ENCODE results near the gene SLC7A8.

SLC7A8 gene

GRCh38 chr14:23097786-23098185, 85.7 kb downstream of the SLC7A8 start:
- Histone ChIP-seq H3K4me3 (ENCODE audit: low read depth in 1 of 2, low read length in 2 of 2) (no peak overlapping the region), H3K9ac (ENCODE audit: low read depth, low read length) (no peak overlapping the region), H4K20me1 (ENCODE audit: insufficient read depth, low read length) (peaks cover 24% of the 10 kb centered on the region), H3K36me3 (ENCODE audit: insufficient read depth, low read length) (peaks cover 22% of the 10 kb centered on the region), H3K4me2 (ENCODE audit: insufficient read depth, low read length) (peak overlapping the region; percentile 62; the same call in 1 of the 2 replicates), H3K4me1 (ENCODE audit: insufficient read depth, low read length) (peaks cover 32% of the 10 kb centered on the region), H2AFZ (ENCODE audit: low read depth, low read length) (no peak overlapping the region), H3K79me2 (ENCODE audit: insufficient read depth, low read length) (peaks cover 52% of the 10 kb centered on the region), H3K9me3 (ENCODE audit: insufficient read depth, low read length, severe bottlenecking) (no peaks in the 10 kb centered on the region), H3K27me3 (ENCODE audit: insufficient read depth, low read length, poor library complexity) (no peaks in the 10 kb centered on the region), H3K27ac (ENCODE audit: low read length) (no peak overlapping the region)
- TF ChIP-seq CTCF (IDR thresholded peaks at IDR 0.05; ENCODE audit: borderline replicate concordance, extremely low read depth, low read length, poor library complexity, severe bottlenecking) (no peak), EZH2 (IDR thresholded peaks at IDR 0.05; ENCODE audit: borderline replicate concordance, low read depth, low read length, severe bottlenecking) (no peak)
- ATAC-seq (ENCODE audit: insufficient read depth, low read depth) (no peak), DNase-seq (no peak)

GRCh38 chr14:23095196-23096108, 88.0 kb downstream of the SLC7A8 start, which contains the start of gene C14orf119:
Gene C14orf119 (plus strand): TSS chr14:23095505. CDS start chr14:23097659, 2,154 bp downstream.
- peaks cover 32% of the 10 kb centered on the region for H3K4me1 ChIP-seq (ENCODE audit: insufficient read depth, low read length)
- peak; percentile 90 for ATAC-seq (ENCODE audit: insufficient read depth, low read depth)
- peak within 1 kb of the TSS; percentile 93 for H3K27ac ChIP-seq (ENCODE audit: low read length)
- peak; percentile 100 for DNase-seq
- no peaks in the 10 kb centered on the region for H3K27me3 ChIP-seq (ENCODE audit: insufficient read depth, low read length, poor library complexity)
- no peaks in the 10 kb centered on the region for H3K9me3 ChIP-seq (ENCODE audit: insufficient read depth, low read length, severe bottlenecking)
- peak within 1 kb of the TSS; percentile 92 for H2AFZ ChIP-seq (ENCODE audit: low read depth, low read length)
- H4K20me1 ChIP-seq (ENCODE audit: insufficient read depth, low read length): peaks cover 31% of the 10 kb centered on the region
- H3K4me3 ChIP-seq (ENCODE audit: low read depth in 1 of 2, low read length in 2 of 2): peak within 1 kb of the TSS; percentile 82 to 88
- H3K36me3 ChIP-seq (ENCODE audit: insufficient read depth, low read length): peaks cover 45% of the 10 kb centered on the region
- peaks cover 74% of the 10 kb centered on the region for H3K79me2 ChIP-seq (ENCODE audit: insufficient read depth, low read length)
- H3K9ac ChIP-seq (ENCODE audit: low read depth, low read length): peak within 1 kb of the TSS; percentile 86
- peak within 1 kb of the TSS; percentile 96 for H3K4me2 ChIP-seq (ENCODE audit: insufficient read depth, low read length)
- TF ChIP-seq CTCF (IDR thresholded peaks at IDR 0.05; ENCODE audit: borderline replicate concordance, extremely low read depth, low read length, poor library complexity, severe bottlenecking): no peak
- TF ChIP-seq EZH2 (IDR thresholded peaks at IDR 0.05; ENCODE audit: borderline replicate concordance, low read depth, low read length, severe bottlenecking): no peak

- H2AFZ ChIP-seq (ENCODE audit: low read depth, low read length): peak within 1 kb of the TSS; percentile 92
- peaks cover 52% of the 10 kb centered on the region for H3K36me3 ChIP-seq (ENCODE audit: insufficient read depth, low read length)
- DNase-seq: peak; percentile 87
- peak within 1 kb of the TSS; percentile 93 for H3K27ac ChIP-seq (ENCODE audit: low read length)
- H3K79me2 ChIP-seq (ENCODE audit: insufficient read depth, low read length): peaks cover 81% of the 10 kb centered on the region
- no peak for TF ChIP-seq EZH2 (IDR thresholded peaks at IDR 0.05; ENCODE audit: borderline replicate concordance, low read depth, low read length, severe bottlenecking)
- TF ChIP-seq CTCF (IDR thresholded peaks at IDR 0.05; ENCODE audit: borderline replicate concordance, extremely low read depth, low read length, poor library complexity, severe bottlenecking): no peak
- no peaks in the 10 kb centered on the region for H3K9me3 ChIP-seq (ENCODE audit: insufficient read depth, low read length, severe bottlenecking)
- H3K9ac ChIP-seq (ENCODE audit: low read depth, low read length): peak within 1 kb of the TSS; percentile 86
- H3K27me3 ChIP-seq (ENCODE audit: insufficient read depth, low read length, poor library complexity): no peaks in the 10 kb centered on the region
- peak within 1 kb of the TSS; percentile 82 to 88 for H3K4me3 ChIP-seq (ENCODE audit: low read depth in 1 of 2, low read length in 2 of 2)
- H3K4me2 ChIP-seq (ENCODE audit: insufficient read depth, low read length): peak within 1 kb of the TSS; percentile 96
- peak; percentile 51 for ATAC-seq (ENCODE audit: insufficient read depth, low read depth)
- H3K4me1 ChIP-seq (ENCODE audit: insufficient read depth, low read length): peaks cover 32% of the 10 kb centered on the region
- peaks cover 38% of the 10 kb centered on the region for H4K20me1 ChIP-seq (ENCODE audit: insufficient read depth, low read length)
These were observed 88.7 kb downstream of the SLC7A8 start, which contains the start of gene ACIN1 for GRCh38 chr14:23094666-23095195. Gene ACIN1 (minus strand): TSS chr14:23095136. CDS start chr14:23095112, 24 bp downstream.

Data from DND-41 (cell line).